Activated CD4-positive, alpha-beta T cell treated with anti-CD3 and anti-CD28 coated beads, Interleukin-10, Interleukin-2, amounts not matched to agents 100 ng/mL and 50 ng/mL, durations not matched to agents 16 hours and 8 hours (primary cell): Measurements from ENCODE around the gene RPL15.
"Not testable (repeated sequence)": the region's sequence is repeated elsewhere in the genome, so short reads cannot be mapped to it uniquely, and the experiment has no call there.

ENCODE experiments used
- DNase-seq: peaks from one replicate; pipeline ENCODE4 v3.0.0-alpha.2; 2020

The RPL15 gene

DNA sequence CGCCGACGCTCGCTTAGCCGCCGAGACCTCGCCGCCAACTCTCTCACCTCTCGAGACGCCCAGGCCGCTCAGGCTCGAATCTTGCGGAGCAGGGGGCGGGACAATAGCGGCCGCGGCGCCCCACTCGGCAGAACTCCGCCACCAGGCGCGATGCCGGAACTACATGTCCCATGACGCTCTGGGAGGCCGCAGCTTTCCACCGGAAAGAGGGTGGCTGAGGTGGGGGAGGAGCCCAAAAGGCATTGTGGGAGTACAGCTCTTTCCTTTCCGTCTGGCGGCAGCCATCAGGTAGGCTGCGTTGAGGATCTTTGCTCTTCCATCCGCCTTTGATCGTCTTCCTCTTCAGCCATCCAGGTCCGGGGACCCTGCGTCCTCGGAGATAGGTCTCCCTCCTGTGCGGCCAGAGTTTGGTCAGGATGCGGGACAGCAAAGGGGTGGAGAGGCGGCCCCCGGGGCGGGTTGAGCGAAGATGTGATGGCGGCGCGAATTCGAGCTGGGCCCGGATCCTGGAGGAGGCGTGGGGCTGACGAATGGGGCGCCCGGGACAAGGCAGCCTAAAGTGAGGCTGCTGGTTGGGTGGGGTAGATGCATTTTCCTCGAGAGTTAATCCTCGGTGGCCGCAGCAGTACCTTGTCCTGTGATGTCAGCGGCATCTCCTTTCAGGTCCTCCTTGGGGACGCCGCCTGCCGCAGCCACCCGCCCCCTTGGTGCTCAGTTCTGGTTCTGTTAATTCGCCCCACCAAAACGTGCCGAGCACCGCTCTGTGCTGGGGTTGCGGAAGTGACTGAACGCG, at the start of gene RPL15, which contains the start of gene NKIRAS1:
Gene RPL15 (plus strand): TSS at position 247 of the 793 bp plus-strand sequence. CDS start 728 bp downstream, outside the sequence.
Gene NKIRAS1 (minus strand): TSS at position 105 of the 793 bp plus-strand sequence. CDS start 6,086 bp downstream, outside the sequence.
- peak; percentile 99 for DNase-seq

DNA sequence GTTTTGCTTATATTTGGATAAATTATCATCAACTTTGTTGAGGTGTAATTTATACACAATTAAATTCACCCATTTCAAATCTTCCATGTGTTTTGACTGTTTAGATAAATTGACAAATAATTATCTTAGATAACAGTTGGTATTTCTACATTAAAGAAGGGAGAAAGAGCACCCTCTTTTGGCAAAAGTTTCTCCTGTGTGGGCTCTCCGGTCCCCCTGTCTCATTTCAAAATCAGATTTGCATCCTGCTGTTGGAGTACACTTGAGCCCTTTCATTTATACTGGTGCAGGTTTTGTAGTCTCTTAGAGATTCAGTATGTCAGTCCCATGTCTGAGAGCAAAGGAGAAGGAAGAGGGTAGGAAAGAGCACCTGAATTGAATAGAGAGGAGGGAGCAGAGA, 49.5 kb upstream of the RPL15 start:
- DNase-seq: no peak

DNA sequence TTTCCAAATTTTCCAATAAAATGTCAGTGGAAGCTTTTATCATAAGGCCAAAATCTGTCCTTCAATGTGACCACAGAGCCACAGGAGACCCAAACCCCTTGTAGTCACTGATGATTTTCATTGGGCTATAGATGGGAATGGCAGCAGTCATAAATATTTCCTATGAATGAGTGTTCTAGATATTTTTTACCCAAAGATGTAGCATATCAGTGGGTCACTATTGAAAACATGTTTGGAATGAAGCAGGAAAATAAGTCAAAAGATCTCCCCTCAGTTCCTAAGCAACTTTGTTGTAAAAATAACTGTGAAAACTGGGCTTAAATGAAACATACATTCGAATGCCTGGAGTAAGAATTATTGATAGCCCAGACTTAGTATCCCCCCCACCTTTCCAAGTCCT, 49.1 kb upstream of the RPL15 start:
- no peak for DNase-seq

DNA sequence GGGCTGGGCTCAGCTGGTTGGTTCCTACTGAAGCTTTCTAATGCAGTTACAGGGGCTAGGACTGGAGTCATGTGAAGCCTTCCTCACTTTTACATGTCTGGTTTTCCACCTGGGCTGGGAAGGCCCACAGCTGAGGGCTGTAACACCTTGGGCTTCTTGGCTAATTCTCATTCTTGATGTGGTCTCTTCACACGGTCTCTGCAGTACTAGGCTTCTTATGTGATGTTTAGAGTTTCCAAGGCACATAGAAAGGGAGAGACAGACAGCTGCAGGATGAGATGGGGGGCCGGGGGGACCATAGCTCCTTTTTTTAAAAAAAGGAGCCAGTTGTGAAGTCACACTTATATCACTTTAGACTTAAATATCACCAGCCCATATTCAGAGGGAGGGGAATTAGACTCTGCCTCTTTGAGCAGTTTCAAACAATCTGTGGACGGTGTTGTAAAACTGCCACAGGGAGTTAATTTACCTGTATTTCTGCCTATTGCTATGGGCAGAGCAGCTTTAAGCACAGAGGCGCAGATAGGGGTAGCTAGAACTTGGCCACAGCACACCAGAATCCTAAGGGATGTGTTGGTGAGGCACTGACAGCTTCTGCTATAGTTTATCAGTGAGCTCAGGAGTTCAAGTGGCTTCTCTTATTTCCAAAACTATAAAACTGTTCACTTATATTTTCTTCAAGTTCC, 46.8 kb upstream of the RPL15 start:
- DNase-seq: no peak

DNA sequence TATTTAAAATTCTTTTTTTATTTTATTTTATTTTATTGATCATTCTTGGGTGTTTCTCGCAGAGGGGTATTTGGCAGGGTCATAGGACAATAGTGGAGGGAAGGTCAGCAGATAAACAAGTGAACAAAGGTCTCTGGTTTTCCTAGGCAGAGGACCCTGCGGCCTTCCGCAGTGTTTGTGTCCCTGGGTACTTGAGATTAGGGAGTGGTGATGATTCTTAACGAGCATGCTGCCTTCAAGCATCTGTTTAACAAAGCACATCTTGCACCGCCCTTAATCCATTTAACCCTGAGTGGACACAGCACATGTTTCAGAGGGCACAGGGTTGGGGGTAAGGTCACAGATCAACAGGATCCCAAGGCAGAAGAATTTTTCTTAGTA, 46.3 kb upstream of the RPL15 start:
- not testable (repeated sequence) for DNase-seq

DNA sequence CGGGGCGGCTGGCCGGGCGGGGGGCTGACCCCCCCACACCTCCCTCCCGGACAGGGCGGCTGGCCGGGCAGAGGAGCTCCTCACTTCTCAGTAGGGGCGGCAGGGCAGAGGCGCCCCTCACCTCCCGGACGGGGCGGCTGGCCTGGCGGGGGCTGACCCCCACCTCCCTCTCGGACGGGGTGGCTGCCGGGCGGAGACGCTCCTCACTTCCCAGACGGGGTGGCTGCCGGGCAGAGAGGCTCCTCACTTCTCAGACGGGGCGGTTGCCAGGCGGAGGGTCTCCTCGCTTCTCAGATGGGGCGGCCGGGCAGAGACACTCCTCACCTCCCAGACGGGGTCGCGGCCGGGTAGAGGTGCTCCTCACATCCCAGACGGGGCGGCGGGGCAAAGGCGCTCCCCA, 45.6 kb upstream of the RPL15 start:
- not testable (repeated sequence) for DNase-seq

DNA sequence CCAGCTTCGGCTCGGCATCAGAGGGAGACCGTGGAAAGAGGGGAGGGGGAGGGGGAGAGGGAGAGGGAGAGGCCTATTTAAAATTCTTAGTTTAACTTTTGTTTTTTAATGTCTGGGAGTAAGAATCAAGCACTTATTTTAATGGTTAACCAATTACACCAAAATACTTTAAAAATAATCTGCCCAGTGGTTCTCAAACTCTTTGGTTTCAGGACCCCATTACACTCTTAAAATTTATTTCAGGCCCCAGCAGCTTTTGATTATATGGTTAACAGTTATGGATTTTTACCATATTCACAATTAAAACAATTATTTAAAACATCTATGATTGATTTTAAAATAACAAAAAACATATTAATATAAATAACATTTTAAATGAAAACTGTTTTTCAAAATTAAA, 44.6 kb upstream of the RPL15 start:
- no peak for DNase-seq

DNA sequence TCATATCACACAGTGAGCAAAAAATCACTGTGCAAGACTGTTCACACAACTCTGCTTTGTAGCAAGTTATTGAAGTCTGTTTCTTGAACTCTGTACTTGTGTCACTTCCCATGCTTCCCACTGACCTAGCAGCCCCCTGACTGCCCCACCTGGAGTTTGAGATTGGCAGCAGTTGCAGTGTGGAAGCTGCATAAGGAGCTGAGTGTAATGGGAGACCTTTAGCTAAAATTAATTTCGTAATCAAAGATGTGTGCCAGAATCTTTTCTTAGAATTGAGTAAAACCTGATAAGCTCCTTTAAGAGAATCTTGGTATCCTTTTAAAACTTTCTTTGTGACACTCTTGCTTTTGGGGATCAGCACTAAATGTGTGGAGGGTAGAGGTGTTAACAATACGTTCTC, 43.0 kb upstream of the RPL15 start:
- no peak for DNase-seq

DNA sequence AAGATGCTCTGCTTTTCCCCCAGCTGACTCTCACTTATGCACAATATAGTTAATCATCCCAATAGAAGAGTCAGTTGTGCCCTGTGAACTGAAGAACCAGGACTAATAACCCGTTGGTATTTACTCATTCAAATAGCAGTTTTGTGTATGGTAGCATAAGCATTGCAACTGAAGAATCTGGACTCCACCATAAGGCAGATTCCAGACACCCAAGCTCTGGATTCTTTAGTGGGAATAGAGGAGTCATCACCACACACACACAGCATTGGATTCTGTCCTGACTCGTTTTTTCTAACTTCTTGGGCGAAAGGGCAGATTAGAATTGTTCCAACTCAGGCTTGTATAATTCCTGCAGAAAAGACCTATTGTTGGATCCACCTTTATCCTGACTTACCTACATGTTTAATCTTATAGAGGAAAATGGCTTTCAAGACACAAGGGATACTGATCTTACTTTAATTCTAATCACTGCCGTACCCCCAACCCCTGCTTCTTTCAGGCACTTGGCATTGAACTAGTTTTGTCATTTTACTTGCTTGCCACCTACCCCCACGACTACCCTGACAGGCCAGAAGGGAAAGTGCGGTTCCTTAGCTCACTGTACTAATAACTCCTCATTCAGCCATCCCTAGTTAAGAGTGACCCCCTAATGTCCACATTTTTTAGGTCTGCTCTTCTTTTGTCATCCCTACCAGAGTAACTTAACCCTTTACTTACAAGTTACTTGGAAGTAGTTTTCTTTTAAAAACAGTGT, 42.4 kb upstream of the RPL15 start:
- no peak for DNase-seq

DNA sequence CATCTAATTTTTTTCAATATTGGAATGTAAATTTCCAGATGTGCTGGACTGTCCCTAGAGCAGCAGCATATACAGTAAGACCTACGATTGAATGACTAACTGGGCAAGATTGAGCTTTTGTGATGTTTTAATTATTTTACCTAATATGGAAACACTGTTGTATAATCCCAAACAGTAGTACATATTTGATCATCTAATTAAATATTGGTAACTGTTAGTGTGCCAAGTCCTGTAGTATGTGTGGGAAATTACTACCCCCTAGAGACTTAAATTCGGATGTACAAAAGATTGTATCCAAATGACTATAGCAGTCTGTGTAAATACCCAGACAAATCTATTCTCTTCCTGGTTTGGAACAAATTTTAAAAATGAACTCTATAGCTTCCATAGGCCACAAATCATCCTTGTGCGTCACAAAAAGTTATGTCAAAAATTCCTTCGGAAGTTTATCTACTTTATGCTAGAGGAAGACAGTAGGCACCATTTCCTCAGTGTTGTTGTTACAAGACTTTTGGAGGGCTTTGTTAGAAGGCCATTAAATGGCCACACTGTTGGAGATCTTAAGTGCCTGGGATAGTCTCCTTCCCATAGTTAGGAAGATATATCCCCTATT, 41.7 kb upstream of the RPL15 start:
- DNase-seq: no peak

DNA sequence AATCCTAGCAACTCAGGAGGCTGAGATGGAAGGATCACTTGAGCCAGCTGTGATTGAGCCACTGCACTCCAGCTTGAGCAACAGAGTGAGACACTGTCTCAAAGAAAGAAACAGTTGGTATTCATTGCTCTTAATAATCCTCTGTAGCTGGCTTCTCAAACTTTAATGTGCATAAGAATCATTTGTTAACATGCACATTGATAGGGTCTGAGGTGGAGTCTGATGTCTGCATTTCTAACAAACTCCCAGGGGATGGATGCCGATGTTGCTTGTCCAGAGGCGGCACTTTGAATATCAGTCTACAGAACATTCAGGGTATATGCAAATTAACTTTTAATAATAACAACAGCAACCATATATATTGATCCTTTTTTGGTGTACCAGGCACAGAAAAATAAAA, 40.0 kb upstream of the RPL15 start:
- DNase-seq: no peak

DNA sequence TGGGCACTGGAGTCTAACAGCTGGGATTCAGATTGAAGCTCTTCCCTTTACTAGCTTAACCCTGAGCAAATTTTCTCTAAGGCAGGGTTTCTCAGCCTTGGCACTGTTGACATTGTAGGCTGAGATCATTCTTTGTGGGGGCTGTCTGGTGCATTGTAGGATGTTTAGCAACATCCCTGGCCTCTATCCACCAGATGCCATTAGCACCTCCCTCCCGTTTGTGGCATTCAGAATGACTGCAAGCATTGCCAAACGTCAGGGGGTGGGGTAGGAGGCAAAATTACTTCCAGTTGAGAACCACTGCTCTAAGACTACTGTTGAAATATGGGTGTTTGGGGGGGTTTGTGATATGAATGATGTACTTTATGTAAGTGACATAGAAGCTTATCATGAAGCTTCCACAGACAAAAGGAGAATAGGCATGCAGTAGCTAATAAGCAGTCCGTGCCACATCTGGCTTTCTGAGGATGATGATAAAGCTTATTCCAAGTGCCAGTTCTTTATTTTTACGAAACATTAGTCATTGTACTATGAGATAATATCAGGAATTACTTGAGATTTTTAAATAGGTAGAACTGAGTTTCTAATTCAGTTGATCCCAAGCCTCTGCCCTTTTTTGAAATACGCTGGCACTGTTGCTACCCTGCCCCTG, 39.5 kb upstream of the RPL15 start:
- no peak for DNase-seq

DNA sequence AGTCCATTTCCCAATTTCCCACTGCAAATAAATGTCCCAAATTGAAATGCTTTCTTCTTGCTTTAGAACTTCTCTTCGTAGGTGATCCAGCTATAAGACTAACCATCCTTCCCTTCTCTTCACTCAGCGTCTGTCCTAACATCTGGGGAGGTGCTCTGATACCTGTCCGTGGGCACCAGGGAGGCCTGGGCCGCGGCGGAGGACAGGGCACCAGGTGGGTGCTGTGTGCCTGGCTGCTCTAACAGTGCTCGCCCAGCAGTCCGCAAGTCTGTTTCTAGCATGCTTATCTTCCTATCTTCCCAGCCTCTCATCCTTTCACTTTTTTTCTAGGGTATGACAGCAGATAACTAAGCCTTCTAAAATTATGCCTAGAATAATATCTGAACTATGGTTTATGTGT, 37.4 kb upstream of the RPL15 start:
- no peak for DNase-seq

DNA sequence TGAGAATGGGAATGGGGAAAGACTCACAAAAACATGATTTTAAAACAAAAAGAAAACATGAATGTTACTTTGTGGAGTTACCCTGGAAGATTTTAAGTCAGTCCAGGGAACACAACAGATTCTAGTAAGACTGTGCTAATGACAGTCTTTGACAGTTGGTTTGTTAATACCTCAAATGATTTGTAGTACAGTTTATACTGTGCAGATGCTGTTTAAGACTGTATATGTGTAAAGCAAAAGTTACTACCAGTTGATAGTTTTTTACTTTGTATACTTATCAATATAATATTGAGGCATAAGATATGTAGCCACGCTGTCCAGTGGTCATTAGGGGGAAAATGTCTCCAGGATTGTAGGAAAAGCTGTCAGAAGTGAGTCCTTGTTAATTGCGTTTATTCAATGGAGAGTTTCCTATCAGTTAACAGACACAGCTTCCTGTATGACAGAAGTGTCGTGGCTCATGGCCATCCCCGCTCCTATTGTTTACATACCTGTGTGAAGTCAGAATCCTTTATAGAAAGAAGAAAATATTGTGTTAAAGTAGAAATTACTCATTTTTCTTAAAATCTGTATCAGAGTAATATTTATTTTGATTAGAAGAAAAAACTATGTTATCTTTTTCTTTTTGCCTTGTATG, 36.1 kb upstream of the RPL15 start:
- no peak for DNase-seq

DNA sequence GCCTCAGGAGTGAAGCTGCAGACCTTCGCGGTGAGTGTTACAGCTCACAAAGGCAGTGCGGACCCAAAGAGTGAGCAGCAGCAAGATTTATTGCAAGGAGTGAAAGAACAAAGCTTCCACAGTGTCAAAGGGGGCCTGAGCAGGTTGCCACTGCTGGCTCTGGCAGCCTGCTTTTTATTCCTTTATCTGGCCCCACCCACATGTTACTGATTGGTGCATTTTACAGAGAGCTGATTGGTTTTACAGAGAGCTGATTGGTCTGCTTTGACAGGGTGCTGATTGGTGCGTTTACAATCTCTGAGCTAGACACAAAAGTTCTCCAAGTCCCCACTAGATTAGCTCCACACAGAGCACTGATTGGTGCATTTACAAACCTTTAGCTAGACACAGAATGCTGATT, 34.9 kb upstream of the RPL15 start:
- not testable (repeated sequence) for DNase-seq

DNA sequence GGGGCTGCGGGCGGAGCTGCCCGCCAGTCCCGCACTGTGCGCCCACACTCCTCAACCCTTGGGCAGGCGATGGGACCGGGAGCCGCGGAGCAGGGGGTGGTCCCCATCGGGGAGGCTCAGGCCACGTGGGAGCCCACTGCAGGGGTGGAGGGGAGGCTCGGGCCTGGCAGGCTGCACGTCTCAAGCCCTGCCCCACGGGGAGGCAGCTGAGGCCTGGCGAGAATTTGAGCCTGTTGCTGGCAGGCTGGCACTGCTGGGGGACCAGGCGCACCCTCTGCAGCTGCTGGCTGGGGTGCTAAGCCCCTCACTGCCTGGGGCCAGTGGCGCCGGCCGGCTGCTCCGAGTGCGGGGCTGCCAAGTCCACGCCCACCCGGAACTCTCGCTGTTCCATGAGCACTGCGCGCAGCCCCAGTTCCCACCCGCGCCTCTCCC, 34.4 kb upstream of the RPL15 start:
- no peak for DNase-seq

DNA sequence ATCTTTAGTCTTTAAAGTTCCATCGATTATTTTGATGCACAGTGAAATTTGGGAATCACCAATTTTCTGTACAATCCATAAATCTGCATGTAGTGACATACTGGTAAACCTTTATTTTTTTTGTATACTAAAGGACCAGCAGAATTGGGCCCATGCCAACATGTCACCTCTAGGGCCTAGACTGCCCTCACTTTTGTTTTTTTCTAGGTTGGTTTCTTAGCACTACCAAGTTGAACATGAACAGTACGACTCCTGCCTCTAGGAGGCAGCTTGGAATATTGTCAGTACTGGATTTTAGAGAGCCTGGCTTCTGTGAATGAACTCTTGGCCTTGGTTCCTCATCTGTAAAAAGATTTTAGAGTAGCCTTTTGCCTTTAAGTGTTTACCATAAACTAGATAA, 32.5 kb upstream of the RPL15 start:
- DNase-seq: no peak

DNA sequence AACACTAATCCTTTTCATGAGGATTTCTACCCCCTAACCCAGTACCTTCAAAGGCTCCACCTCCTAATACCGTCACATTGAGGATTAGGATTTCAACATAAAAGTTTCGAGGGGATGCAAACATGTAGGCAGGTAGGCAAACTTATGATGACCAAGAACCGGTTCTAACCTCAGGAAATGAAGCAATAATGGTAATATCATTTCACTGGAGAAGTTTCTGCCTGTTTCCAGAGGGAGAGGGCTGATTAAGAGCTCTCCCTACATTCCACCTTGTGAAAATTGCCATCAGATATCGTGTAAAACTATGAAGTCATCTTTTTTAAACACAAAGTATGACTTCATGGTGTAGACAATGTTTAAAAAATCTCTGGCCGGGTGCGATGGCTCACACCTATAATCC, 31.7 kb upstream of the RPL15 start:
- DNase-seq: no peak

DNA sequence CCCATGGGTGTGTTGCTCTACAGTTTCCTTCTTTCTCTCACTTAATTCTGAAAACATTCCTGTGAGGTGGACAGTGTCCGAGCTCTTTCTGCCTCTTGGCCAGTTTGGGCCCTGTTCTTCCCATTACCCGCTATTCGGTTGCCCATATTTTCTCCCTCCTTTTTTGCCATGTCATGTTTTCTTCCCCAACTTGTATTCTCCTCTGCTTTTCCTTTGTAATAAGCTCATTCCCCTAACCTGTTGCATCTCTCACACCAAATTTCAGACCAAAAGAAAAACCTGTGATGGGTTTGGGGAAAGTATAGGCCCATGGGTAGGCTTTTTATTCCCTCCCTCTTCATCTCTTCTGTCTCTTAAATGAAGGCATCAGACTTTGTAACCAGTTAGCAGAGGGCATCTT, 30.6 kb upstream of the RPL15 start:
- DNase-seq: no peak

DNA sequence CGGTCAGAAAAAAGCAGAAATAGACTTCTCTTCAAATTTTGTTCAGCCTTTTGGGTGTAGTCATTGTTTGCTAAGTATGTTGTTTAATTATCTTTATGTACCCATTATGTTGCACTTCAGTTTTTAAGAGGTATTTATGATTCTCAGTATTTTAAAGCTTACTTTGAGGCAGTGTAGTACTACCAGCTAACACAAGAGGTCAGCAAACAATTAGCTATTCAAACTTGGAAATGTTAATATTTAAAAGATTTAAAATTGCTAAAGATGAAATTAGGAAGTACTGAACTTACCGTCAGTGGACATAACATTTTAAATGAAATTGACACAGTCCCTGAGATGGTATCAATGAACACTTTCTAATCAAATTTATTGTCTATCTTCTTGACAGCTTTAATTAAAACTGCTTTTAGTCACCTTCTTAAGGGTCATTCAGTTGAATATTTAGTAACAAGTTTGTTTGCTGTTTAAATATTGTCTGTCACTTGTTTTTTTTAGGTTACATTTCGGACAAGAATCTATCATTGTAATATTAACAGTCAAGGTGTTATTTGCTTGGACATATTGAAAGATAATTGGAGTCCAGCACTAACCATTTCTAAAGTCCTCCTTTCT, 28.2 kb upstream of the RPL15 start:
- peak; percentile 25 for DNase-seq

DNA sequence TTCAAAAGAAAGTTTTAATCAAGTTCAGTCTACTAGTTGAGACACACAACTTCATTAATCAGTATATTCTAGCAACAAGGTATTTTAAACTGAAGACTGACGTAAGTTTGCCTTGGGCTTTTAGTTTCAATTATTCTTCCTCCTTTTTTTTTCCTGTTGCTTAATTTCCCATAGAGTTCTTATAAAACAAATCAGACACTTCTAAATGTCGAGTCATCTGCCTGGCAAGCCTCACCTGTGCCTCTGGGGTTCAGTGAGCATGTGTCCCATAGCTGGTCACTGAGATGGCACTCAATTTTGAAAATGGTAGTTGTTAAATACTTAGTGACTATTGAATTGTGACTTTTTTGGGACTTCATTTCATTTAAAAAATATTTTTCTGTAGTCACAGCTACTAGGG, 27.5 kb upstream of the RPL15 start:
- no peak for DNase-seq

DNA sequence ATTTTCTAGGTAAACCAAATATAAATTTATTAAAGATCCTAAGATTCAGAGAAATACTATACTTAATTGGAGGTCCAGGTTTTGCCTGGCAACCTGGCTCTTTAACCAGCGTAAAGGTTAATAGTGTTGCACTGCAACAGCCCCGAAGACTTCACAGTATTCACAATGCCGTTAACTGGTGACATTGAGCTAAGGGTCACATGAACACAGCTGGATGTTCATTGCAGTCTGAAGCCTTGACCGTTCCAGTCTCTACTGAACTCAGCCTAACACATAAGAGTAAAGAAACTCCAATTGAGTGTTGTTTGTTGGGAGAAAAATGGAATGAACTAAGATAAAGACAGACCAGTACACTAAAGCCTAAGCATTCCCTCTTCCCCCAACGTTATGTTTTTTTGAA, 27.0 kb upstream of the RPL15 start:
- DNase-seq: no peak
